HepG2 (cell line): Measurements from ENCODE around the gene HOXA13.

Experiments used
- FLYWCH1 ChIP-seq: sonication (generic); formaldehyde crosslinking; IDR thresholded peaks from 2 replicates; pipeline ENCODE4 v1.8.1; 2023; ENCODE audit warnings: mild to moderate bottlenecking, missing genetic modification reagents
- POLR2A ChIP-seq, 2 experiments: IDR thresholded peaks; 2 replicates each; pipeline ENCODE4 v1.6.1; 2011; ENCODE audit warnings: low read depth in 2 of 2, low read length in 2 of 2, mild to moderate bottlenecking in 1 of 2, moderate library complexity in 1 of 2; ENCODE audit not compliant: insufficient read depth in 1 of 2
- TF ChIP-seq, protein P1 (sequence below): sonication (generic); formaldehyde crosslinking; IDR thresholded peaks from 2 replicates; pipeline ENCODE4 v1.8.0; 2022; ENCODE audit warnings: missing genetic modification reagents, mild to moderate bottlenecking, borderline replicate concordance
- TF ChIP-seq, protein P2 (sequence below): sonication (generic); formaldehyde crosslinking; IDR thresholded peaks from 2 replicates; pipeline ENCODE4 v1.5.0; 2020; ENCODE audit warnings: mild to moderate bottlenecking, missing genetic modification reagents, moderate library complexity

DNA sequence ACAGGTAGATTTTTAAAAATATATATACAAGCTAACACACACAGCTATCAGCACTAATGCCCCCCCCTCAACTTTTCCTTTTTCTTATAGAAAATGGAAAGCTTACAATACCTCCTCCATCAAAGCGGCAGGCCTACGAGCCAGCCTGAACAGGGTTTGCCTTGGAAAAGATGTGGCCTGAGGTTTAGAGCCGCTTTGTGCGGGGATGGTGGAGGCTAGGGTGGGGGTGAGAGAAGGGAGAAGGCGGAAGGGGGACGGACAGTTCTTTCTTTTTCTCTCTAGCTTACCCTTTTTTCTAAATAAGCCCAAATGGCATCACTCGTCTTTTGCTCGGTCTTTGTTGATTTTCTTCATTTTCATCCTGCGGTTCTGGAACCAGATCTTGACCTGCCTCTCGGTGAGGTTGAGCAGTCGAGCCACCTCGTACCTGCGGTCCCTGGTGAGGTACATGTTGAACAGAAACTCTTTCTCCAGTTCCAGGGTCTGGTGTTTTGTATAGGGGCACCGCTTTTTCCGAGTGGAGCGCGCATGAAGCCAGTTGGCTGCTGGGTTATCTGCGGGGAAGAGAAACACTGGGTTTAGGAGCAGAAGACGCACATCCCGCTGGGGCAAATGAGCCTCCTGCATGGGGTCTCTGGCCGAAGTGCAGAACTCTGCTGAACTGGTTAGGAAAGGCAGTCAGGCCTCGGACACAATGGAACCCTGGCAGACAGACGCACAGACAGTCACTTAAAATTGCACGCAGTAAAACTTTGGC, 36.4 kb downstream of the HOXA13 start:
- TF ChIP-seq, protein P1, sequence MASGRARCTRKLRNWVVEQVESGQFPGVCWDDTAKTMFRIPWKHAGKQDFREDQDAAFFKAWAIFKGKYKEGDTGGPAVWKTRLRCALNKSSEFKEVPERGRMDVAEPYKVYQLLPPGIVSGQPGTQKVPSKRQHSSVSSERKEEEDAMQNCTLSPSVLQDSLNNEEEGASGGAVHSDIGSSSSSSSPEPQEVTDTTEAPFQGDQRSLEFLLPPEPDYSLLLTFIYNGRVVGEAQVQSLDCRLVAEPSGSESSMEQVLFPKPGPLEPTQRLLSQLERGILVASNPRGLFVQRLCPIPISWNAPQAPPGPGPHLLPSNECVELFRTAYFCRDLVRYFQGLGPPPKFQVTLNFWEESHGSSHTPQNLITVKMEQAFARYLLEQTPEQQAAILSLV (CRISPR knock-in tag), result no peak
- TF ChIP-seq, protein P2, sequence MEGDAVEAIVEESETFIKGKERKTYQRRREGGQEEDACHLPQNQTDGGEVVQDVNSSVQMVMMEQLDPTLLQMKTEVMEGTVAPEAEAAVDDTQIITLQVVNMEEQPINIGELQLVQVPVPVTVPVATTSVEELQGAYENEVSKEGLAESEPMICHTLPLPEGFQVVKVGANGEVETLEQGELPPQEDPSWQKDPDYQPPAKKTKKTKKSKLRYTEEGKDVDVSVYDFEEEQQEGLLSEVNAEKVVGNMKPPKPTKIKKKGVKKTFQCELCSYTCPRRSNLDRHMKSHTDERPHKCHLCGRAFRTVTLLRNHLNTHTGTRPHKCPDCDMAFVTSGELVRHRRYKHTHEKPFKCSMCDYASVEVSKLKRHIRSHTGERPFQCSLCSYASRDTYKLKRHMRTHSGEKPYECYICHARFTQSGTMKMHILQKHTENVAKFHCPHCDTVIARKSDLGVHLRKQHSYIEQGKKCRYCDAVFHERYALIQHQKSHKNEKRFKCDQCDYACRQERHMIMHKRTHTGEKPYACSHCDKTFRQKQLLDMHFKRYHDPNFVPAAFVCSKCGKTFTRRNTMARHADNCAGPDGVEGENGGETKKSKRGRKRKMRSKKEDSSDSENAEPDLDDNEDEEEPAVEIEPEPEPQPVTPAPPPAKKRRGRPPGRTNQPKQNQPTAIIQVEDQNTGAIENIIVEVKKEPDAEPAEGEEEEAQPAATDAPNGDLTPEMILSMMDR (CRISPR knock-in tag), result no peak
- no peak for TF ChIP-seq FLYWCH1
- no peak for TF ChIP-seq POLR2A (IDR thresholded peaks at IDR 0.05; ENCODE audit: insufficient read depth in 1 of 2, low read depth in 2 of 2, low read length in 2 of 2)
